Calu3 (cell line): ENCODE data around the gene LRRC1. TPM values are rescaled to one million over a fixed set of nuclear protein-coding genes. Genes with fewer than 3 reads are reported as not detected.
"Not testable (repeated sequence)": the region's sequence is repeated elsewhere in the genome, so short reads cannot be mapped to it uniquely, and the experiment has no call there.

ENCODE experiments used
- BruUV-seq: library from RNA; stranded (reverse); fragments of 400-500 nt; replicated peaks from 2 replicates; lab custom pipeline; 2021; lab: Mats Ljungman, UMichigan
- CTCF ChIA-PET: fragments of 300-600 bp; sonication (Branson Sonifier 250); formaldehyde crosslinking; loops from one replicate; lab custom pipeline; 2022; ENCODE audit warnings: antibody characterized with exemption; lab: Charles Lee
- DNase-seq: peaks from one replicate; pipeline ENCODE4 v3.0.0; 2022
- H3K27ac Mint-ChIP-seq: one replicate; pipeline ENCODE4 v1.8.0; 2022; ENCODE audit warnings: mixed read lengths; ENCODE audit not compliant: unreplicated experiment
- H3K27me3 Mint-ChIP-seq: one replicate; pipeline ENCODE4 v1.8.0; 2022; ENCODE audit warnings: mixed read lengths; ENCODE audit not compliant: unreplicated experiment
- H3K36me3 Mint-ChIP-seq: one replicate; pipeline ENCODE4 v1.8.0; 2022; ENCODE audit warnings: mild to moderate bottlenecking, moderate library complexity, mixed read lengths; ENCODE audit not compliant: insufficient read depth, unreplicated experiment
- H3K4me1 Mint-ChIP-seq: one replicate; pipeline ENCODE4 v1.8.0; 2022; ENCODE audit warnings: mild to moderate bottlenecking, low read depth, mixed read lengths; ENCODE audit not compliant: unreplicated experiment
- H3K4me3 Mint-ChIP-seq: one replicate; pipeline ENCODE4 v1.8.0; 2022; ENCODE audit warnings: mild to moderate bottlenecking, low read depth, moderate library complexity, mixed read lengths; ENCODE audit not compliant: unreplicated experiment
- H3K9me3 Mint-ChIP-seq: one replicate; pipeline ENCODE4 v1.8.0; 2022; ENCODE audit warnings: low read depth, mixed read lengths; ENCODE audit not compliant: unreplicated experiment
- intact Hi-C: fragments of 100-400 bp; cut with micrococcal nuclease; formaldehyde crosslinking; loops from one replicate; pipeline ENCODE4 v1.10.0; 2022; ENCODE audit not compliant: unreplicated experiment
- total RNA-seq: library from RNA; stranded (reverse); gene quantifications from 2 replicates; pipeline ENCODE4 v1.2.3, GENCODE V29; 2022
- TF ChIP-seq, protein P1 (sequence below): fragments of 200-600 bp; IDR thresholded peaks from one replicate; pipeline ENCODE4 v1.8.0; 2022; ENCODE audit warnings: antibody characterized with exemption; ENCODE audit not compliant: unreplicated experiment

Gene LRRC1
- total RNA-seq, 1 experiment from 2014 or later = 26.6 TPM

DNA sequence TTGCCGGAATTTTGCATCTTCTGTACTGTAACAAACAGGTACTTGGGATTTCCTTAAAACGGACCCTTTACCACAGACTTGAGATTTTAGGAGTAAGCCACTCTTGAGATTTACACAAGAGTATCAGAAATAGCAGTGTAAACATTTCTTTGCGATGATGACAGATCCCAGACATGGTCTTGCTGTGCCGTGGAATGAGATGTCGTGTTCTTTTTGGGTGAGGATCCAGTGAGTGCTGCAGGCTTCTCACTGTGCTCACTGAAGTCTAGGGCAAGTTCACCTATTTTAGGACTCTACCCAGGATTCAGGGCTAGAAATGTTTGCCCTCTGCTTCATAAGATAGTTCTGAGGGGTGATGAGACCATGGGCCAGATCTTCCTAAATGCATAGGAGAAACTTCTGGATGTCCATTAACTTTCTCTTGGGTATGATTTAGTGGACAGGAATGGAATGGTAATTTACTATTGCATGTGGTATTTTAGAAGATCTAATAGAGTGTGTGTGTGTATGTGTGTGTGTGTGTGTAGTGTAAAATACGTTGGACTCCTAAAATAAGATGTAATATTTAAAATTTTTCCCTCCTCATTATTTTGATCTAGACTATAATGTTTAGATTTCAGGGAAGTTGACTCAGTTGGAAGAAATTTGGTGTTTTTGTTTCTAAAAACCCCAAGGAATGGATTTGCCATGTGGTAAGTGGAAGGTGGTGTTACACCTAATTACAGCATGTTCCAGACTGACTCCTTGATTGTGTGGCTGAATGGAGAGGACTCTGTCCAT lies 8.5 kb downstream of the LRRC1 start:
- no peaks in the 10 kb centered on the region for H3K36me3 Mint-ChIP-seq
- H3K27me3 Mint-ChIP-seq = no peaks in the 10 kb centered on the region
- no peaks in the 10 kb centered on the region for H3K9me3 Mint-ChIP-seq
- peaks cover 26% of the 10 kb centered on the region for H3K4me1 Mint-ChIP-seq
- DNase-seq = no peak
- no peak overlapping the region for H3K27ac Mint-ChIP-seq
- TF ChIP-seq, protein P1, sequence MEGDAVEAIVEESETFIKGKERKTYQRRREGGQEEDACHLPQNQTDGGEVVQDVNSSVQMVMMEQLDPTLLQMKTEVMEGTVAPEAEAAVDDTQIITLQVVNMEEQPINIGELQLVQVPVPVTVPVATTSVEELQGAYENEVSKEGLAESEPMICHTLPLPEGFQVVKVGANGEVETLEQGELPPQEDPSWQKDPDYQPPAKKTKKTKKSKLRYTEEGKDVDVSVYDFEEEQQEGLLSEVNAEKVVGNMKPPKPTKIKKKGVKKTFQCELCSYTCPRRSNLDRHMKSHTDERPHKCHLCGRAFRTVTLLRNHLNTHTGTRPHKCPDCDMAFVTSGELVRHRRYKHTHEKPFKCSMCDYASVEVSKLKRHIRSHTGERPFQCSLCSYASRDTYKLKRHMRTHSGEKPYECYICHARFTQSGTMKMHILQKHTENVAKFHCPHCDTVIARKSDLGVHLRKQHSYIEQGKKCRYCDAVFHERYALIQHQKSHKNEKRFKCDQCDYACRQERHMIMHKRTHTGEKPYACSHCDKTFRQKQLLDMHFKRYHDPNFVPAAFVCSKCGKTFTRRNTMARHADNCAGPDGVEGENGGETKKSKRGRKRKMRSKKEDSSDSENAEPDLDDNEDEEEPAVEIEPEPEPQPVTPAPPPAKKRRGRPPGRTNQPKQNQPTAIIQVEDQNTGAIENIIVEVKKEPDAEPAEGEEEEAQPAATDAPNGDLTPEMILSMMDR = no peak
- no peak overlapping the region for H3K4me3 Mint-ChIP-seq
- intact Hi-C loops = no loop called here
- CTCF ChIA-PET = no interaction called here
- no TSS peak for BruUV-seq

GRCh38 chr6:53805016-53805415 lies 10.2 kb downstream of the LRRC1 start:
- intact Hi-C loops = no loop called here
- CTCF ChIA-PET = no interaction called here
- BruUV-seq = no TSS peak
- Mint-ChIP-seq H3K27ac (no peak overlapping the region), H3K4me1 (peaks cover 18% of the 10 kb centered on the region), H3K4me3 (no peak overlapping the region), H3K27me3 (no peaks in the 10 kb centered on the region), H3K36me3 (no peaks in the 10 kb centered on the region), H3K9me3 (no peaks in the 10 kb centered on the region)
- no peak for DNase-seq
- TF ChIP-seq, protein P1 = no peak

- H3K9me3 Mint-ChIP-seq = no peaks in the 10 kb centered on the region
- CTCF ChIA-PET = no interaction called here
- BruUV-seq = no TSS peak
Observed at GRCh38 chr6:53805725-53806124, 10.9 kb downstream of the LRRC1 start.

GRCh38 chr6:53807606-53808005 lies 12.8 kb downstream of the LRRC1 start:
- DNase-seq, H3K36me3 Mint-ChIP-seq, H3K27ac Mint-ChIP-seq, BruUV-seq, intact Hi-C loops, H3K27me3 Mint-ChIP-seq, H3K4me3 Mint-ChIP-seq, H3K9me3 Mint-ChIP-seq: not testable (repeated sequence)
- CTCF ChIA-PET = interaction anchor here (1.2 kb wide), 1 partner anchor 11 kb away, joined by 3 read pairs; no protein-coding TSS in a partner anchor
- peaks cover 37% of the 10 kb centered on the region for H3K4me1 Mint-ChIP-seq

More at GRCh38 chr6:53805725-53806124, 10.9 kb downstream of the LRRC1 start:
- Mint-ChIP-seq H3K4me3 (no peak overlapping the region), H3K36me3 (no peaks in the 10 kb centered on the region), H3K4me1 (peaks cover 19% of the 10 kb centered on the region), H3K27ac (no peak overlapping the region), H3K27me3 (no peaks in the 10 kb centered on the region)
- intact Hi-C loops = no loop called here
- TF ChIP-seq, protein P1 = no peak
- DNase-seq = no peak

DNA sequence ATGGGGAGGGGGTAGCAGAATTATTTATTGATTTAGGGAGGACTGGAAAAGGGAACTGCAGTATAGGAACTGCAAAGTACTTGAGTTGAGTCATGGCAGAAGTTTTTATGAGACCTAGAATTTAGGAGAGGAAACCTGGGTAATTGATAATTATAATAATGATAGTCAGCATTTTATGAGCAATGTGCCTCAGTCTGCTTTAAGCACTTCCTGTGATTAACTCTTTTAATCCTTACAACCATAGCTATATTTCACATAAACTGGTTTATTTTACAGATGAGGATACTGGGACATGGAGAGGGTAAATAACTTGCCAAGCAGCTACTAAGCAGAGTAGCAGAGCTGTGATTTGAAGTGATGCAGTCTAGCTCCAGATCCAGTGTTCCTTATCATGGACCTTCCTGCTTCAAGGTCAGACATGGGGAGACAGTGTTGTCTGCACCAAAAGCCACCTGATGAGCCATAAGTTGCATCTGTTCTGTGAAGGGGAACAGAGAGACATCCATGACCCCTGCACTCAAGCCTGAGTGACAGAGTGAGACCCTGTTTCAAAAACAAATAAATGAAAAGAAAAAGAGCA lies 13.6 kb downstream of the LRRC1 start:
- no peaks in the 10 kb centered on the region for H3K36me3 Mint-ChIP-seq
- intact Hi-C loops = no loop called here
- no peak for DNase-seq
- H3K27ac Mint-ChIP-seq = no peak overlapping the region
- H3K27me3 Mint-ChIP-seq = no peaks in the 10 kb centered on the region
- CTCF ChIA-PET = no interaction called here
- peaks cover 45% of the 10 kb centered on the region for H3K4me1 Mint-ChIP-seq
- TF ChIP-seq, protein P1 = no peak
- H3K4me3 Mint-ChIP-seq = no peak overlapping the region
- H3K9me3 Mint-ChIP-seq = no peaks in the 10 kb centered on the region
- BruUV-seq = no TSS peak
